Spleen (tissue), 7 donors: Measurements from ENCODE around the gene PTGES.

Experiments used
- POLR2AphosphoS5 ChIP-seq, 3 donors: sonication (generic); formaldehyde crosslinking; IDR thresholded peaks; one replicate each; pipeline ENCODE4 v1.5.1; 2017; ENCODE audit warnings: antibody characterized with exemption in 3 of 3
- TF ChIP-seq, protein P1 (sequence below), 11 experiments: fragments of 200-600 bp in 7 of 11; fragments of 450-650 bp in 4 of 11; sonication (generic) in 4 of 11; IDR thresholded peaks in 8 of 11; conservative IDR thresholded peaks in 3 of 11; 1 replicate in 7 of 11; 2 replicates in 4 of 11; pipeline versions ENCODE4 v1.4.0 to v1.8.0; 2016 to 2021; ENCODE audit warnings: antibody characterized with exemption in 11 of 11, inconsistent platforms in 4 of 11, mild to moderate bottlenecking in 1 of 11
- donor health status: DM: no; HTN: no; CAD: no; lungs with moderate emphysema.
- donor health status: DM: no; HTN: no; CAD: no.
- donor health status: DM: no; HTN: no; CAD: no.

DNA sequence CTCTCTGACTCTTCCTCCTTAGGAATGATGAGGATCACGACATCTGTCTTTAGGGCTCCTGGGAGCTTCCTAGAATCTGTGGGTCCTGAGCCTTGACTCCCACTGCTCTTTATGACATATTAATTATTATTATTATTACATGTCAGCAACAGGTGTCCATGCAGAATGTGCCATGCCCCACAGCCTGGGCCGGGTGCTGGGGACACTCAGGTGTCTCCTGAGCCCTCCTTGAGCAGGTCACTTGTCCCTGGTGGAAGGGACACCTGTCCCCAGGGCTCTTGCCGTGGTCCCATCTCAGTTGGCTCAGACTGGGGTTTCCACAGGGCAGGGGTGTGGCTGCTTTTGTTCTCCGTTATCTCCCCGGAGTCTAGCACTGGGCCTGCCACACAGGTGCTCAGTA is 34.2 kb downstream of the PTGES start:
- TF ChIP-seq, protein P1, sequence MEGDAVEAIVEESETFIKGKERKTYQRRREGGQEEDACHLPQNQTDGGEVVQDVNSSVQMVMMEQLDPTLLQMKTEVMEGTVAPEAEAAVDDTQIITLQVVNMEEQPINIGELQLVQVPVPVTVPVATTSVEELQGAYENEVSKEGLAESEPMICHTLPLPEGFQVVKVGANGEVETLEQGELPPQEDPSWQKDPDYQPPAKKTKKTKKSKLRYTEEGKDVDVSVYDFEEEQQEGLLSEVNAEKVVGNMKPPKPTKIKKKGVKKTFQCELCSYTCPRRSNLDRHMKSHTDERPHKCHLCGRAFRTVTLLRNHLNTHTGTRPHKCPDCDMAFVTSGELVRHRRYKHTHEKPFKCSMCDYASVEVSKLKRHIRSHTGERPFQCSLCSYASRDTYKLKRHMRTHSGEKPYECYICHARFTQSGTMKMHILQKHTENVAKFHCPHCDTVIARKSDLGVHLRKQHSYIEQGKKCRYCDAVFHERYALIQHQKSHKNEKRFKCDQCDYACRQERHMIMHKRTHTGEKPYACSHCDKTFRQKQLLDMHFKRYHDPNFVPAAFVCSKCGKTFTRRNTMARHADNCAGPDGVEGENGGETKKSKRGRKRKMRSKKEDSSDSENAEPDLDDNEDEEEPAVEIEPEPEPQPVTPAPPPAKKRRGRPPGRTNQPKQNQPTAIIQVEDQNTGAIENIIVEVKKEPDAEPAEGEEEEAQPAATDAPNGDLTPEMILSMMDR (IDR thresholded peaks at IDR 0.05 in 8 of 11, conservative IDR thresholded peaks at IDR 0.05 in 3 of 11), result no peak
- no peak for TF ChIP-seq POLR2AphosphoS5 (IDR thresholded peaks at IDR 0.05)
